DOHH2 (cell line): ENCODE data around the gene TMEM167A.

Source experiments
- H3F3A ChIP-seq: fragments of 200-600 bp; sonication (generic), shearing (Covaris generic); 2 replicates; pipeline ENCODE4 v1.6.0; 2016; ENCODE audit warnings: antibody characterized with exemption, mild to moderate bottlenecking; ENCODE audit not compliant: control insufficient read depth, insufficient read depth
- H3K27ac ChIP-seq: fragments of 200-600 bp; sonication (generic); 2 replicates; pipeline ENCODE4 v1.5.1; 2014; ENCODE audit warnings: low read depth, mild to moderate bottlenecking, low read length, moderate library complexity
- H3K27me3 ChIP-seq: fragments of 200-600 bp; sonication (generic); 2 replicates; pipeline ENCODE4 v1.6.1; 2014; ENCODE audit warnings: mild to moderate bottlenecking, low read length, mixed read lengths; ENCODE audit not compliant: control insufficient read depth
- H3K36me3 ChIP-seq: fragments of 200-600 bp; sonication (generic); 2 replicates; pipeline ENCODE4 v1.6.1; 2014; ENCODE audit warnings: mild to moderate bottlenecking, low read length, moderate library complexity, mixed read lengths; ENCODE audit not compliant: control insufficient read depth
- H3K4me1 ChIP-seq: fragments of 200-600 bp; sonication (generic); 2 replicates; pipeline ENCODE4 v1.6.1; 2014; ENCODE audit warnings: mild to moderate bottlenecking, low read length, mixed read lengths; ENCODE audit not compliant: control insufficient read depth
- H3K4me2 ChIP-seq: fragments of 200-600 bp; sonication (generic); 2 replicates; pipeline ENCODE4 v1.6.0; 2014; ENCODE audit warnings: mild to moderate bottlenecking, low read length, moderate library complexity
- H3K4me3 ChIP-seq: fragments of 200-600 bp; sonication (generic); 2 replicates; pipeline ENCODE4 v1.5.1; 2014; ENCODE audit warnings: mild to moderate bottlenecking, low read length, mixed read lengths
- H3K79me2 ChIP-seq: fragments of 200-600 bp; sonication (generic); 2 replicates; pipeline ENCODE4 v1.6.1; 2014; ENCODE audit warnings: mild to moderate bottlenecking, low read length, mixed read lengths; ENCODE audit not compliant: control insufficient read depth
- H3K9me2 ChIP-seq: fragments of 200-600 bp; sonication (generic); replicated peaks from 2 replicates; pipeline ENCODE4 v1.6.1; 2014; ENCODE audit warnings: mild to moderate bottlenecking, low read length, mixed read lengths; ENCODE audit not compliant: control insufficient read depth
- H3K9me3 ChIP-seq: fragments of 200-600 bp; sonication (generic); 2 replicates; pipeline ENCODE4 v1.6.1; 2014; ENCODE audit warnings: antibody characterized with exemption, low read length, mixed read lengths; ENCODE audit not compliant: control insufficient read depth, insufficient read depth
- H4K20me1 ChIP-seq: fragments of 200-600 bp; sonication (generic); 2 replicates; pipeline ENCODE4 v1.6.0; 2014; ENCODE audit warnings: low read depth, mild to moderate bottlenecking, antibody characterized with exemption, low read length, moderate library complexity; ENCODE audit not compliant: control insufficient read depth, insufficient read depth
- EZH2phosphoT487 ChIP-seq: fragments of 200-600 bp; sonication (generic); IDR thresholded peaks from 2 replicates; pipeline ENCODE4 v1.6.1; 2017; ENCODE audit warnings: borderline replicate concordance, mild to moderate bottlenecking, antibody characterized with exemption, low read length, moderate library complexity, mixed read lengths
- TF ChIP-seq, protein P1 (sequence below): fragments of 200-600 bp; sonication (generic); IDR thresholded peaks from one replicate; pipeline ENCODE4 v1.5.1; 2014; ENCODE audit warnings: antibody characterized with exemption, mild to moderate bottlenecking, low read depth, low read length; ENCODE audit not compliant: poor library complexity, severe bottlenecking

TMEM167A gene

GRCh38 chr5:83048811-83049210 lies 28.4 kb downstream of the TMEM167A start:
- no peaks in the 10 kb centered on the region for H3K4me1 ChIP-seq
- H3K27ac ChIP-seq = no peak overlapping the region
- H3K9me3 ChIP-seq = no peaks in the 10 kb centered on the region
- H3K4me2 ChIP-seq = no peak overlapping the region
- H3K27me3 ChIP-seq = no peaks in the 10 kb centered on the region
- H3K79me2 ChIP-seq = no peaks in the 10 kb centered on the region
- H3K4me3 ChIP-seq = no peak overlapping the region
- TF ChIP-seq, protein P1, sequence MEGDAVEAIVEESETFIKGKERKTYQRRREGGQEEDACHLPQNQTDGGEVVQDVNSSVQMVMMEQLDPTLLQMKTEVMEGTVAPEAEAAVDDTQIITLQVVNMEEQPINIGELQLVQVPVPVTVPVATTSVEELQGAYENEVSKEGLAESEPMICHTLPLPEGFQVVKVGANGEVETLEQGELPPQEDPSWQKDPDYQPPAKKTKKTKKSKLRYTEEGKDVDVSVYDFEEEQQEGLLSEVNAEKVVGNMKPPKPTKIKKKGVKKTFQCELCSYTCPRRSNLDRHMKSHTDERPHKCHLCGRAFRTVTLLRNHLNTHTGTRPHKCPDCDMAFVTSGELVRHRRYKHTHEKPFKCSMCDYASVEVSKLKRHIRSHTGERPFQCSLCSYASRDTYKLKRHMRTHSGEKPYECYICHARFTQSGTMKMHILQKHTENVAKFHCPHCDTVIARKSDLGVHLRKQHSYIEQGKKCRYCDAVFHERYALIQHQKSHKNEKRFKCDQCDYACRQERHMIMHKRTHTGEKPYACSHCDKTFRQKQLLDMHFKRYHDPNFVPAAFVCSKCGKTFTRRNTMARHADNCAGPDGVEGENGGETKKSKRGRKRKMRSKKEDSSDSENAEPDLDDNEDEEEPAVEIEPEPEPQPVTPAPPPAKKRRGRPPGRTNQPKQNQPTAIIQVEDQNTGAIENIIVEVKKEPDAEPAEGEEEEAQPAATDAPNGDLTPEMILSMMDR = no peak
- H3K36me3 ChIP-seq = peaks cover 1% of the 10 kb centered on the region
- H3K9me2 ChIP-seq = no peaks in the 10 kb centered on the region
- no peaks in the 10 kb centered on the region for H4K20me1 ChIP-seq
- no peaks in the 10 kb centered on the region for H3F3A ChIP-seq

DNA sequence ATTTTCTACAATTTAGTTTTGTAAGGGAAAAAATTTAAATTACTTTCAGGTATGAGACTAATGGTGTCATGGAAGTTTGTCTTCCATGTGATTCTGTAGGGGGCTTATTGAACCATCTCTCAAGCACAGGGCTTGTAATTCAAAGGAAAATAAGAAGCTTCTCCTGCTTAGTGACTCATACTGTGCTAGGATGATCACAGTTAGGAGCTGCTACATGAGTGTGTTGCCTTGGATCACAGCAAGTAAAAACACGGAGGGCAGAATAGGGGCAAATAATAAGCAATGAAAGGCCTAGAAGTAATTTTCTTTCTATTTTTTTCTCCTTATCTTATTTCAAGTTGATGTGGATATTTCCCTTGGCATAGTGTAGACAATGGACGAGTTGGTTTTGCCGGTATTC lies 28.9 kb downstream of the TMEM167A start:
- H3K9me3 ChIP-seq = no peaks in the 10 kb centered on the region
- H3K9me2 ChIP-seq = no peaks in the 10 kb centered on the region
- no peaks in the 10 kb centered on the region for H3F3A ChIP-seq
- H3K27ac ChIP-seq = no peak overlapping the region
- TF ChIP-seq, protein P1 = no peak
- TF ChIP-seq EZH2phosphoT487 = no peak
- no peaks in the 10 kb centered on the region for H4K20me1 ChIP-seq
- H3K27me3 ChIP-seq = no peaks in the 10 kb centered on the region
- H3K36me3 ChIP-seq = no peaks in the 10 kb centered on the region
- H3K4me1 ChIP-seq = no peaks in the 10 kb centered on the region
- no peaks in the 10 kb centered on the region for H3K79me2 ChIP-seq
- no peak overlapping the region for H3K4me3 ChIP-seq
- no peak overlapping the region for H3K4me2 ChIP-seq

DNA sequence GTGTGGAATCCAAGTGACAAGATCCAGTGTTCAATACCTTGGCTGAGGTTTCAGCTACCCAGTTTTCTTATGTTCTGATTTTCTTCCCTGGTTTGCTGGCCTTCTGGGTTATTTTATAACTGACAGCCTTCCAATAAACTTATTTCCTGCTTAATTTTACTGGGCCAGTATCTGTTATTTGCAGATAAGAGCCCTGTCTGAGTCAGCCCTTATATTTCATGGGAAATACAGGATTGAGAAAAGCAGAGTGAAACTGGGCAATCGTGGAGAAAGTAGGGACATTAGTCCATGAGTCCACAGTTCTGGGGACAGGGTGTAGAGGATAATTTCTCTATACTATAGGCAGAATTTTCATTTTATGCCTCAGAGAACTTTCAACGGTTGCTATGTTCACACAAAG lies 32.3 kb downstream of the TMEM167A start:
- H3K4me1 ChIP-seq = no peaks in the 10 kb centered on the region
- H3K36me3 ChIP-seq = no peaks in the 10 kb centered on the region
- H3K27me3 ChIP-seq = no peaks in the 10 kb centered on the region
- no peaks in the 10 kb centered on the region for H3F3A ChIP-seq
- TF ChIP-seq EZH2phosphoT487 = no peak
- TF ChIP-seq, protein P1 = no peak
- no peaks in the 10 kb centered on the region for H3K9me3 ChIP-seq
- H3K9me2 ChIP-seq = no peaks in the 10 kb centered on the region
- no peaks in the 10 kb centered on the region for H3K79me2 ChIP-seq
- no peaks in the 10 kb centered on the region for H4K20me1 ChIP-seq
- no peak overlapping the region for H3K4me2 ChIP-seq
- no peak overlapping the region for H3K27ac ChIP-seq
- H3K4me3 ChIP-seq = no peak overlapping the region

DNA sequence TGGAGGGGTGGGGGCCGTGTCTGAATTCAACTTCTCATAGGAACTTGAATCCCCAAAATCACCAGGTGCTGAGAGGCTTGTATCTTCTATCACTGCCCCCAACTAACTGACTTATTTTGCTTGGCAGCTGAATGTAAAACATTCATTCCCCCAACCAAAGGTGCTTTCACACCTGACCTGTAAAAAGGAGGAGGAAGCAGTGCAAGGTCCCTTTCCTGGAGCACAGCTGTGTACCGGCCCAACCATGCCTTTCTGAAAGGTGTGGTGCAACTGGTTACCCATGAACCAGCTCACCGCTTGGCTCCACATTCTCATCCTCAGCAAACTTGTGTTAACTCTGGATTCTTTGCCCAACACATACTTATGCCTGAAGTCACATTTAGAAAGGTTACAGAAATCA lies 34.7 kb downstream of the TMEM167A start:
- H3K4me1 ChIP-seq = no peaks in the 10 kb centered on the region
- H3K79me2 ChIP-seq = no peaks in the 10 kb centered on the region
- H3K4me3 ChIP-seq = no peak overlapping the region
- H4K20me1 ChIP-seq = no peaks in the 10 kb centered on the region
- H3K4me2 ChIP-seq = no peak overlapping the region
- H3K27me3 ChIP-seq = no peaks in the 10 kb centered on the region
- H3K36me3 ChIP-seq = no peaks in the 10 kb centered on the region
- no peaks in the 10 kb centered on the region for H3F3A ChIP-seq
- no peaks in the 10 kb centered on the region for H3K9me3 ChIP-seq
- no peak for TF ChIP-seq EZH2phosphoT487
- TF ChIP-seq, protein P1 = no peak
- no peak overlapping the region for H3K27ac ChIP-seq
- H3K9me2 ChIP-seq = no peaks in the 10 kb centered on the region
